HepG2 (cell line): ENCODE results near the gene ACER3. TPM values are rescaled to one million over a fixed set of nuclear protein-coding genes. Genes with fewer than 3 reads are reported as not detected.

Experiments
- ATAC-seq: fragments of 200-7000 bp; cut with Tn5 transposase; 3 replicates; pipeline ENCODE4 v1.9.1; 2020; ENCODE audit warnings: mild to moderate bottlenecking, moderate library complexity
- BruUV-seq: library from RNA; stranded (reverse); fragments of 400-500 nt; replicated peaks from 2 replicates; lab custom pipeline; 2021; lab: Mats Ljungman, UMichigan
- CTCF ChIA-PET: fragments of 300-600 bp; formaldehyde crosslinking; extraction: SDS; loops from one replicate; lab custom pipeline; 2021; ENCODE audit warnings: low total read pairs, inconsistent platforms, low intra/inter-chr PET ratio; lab: Yijun Ruan, JAX
- POLR2A ChIA-PET: fragments of 350-600 bp; sonication (Branson Sonifier 250); formaldehyde crosslinking; loops from one replicate; lab custom pipeline; 2020; ENCODE audit warnings: antibody characterized with exemption, inconsistent platforms; lab: Yijun Ruan, JAX
- DNase-seq: peaks from one replicate; pipeline ENCODE4 v3.0.0-alpha.2; 2015; ENCODE audit warnings: low spot score
- FAIRE-seq: peaks from 3 replicates; lab custom pipeline; 2011; peaks lifted over from hg19 to GRCh38; lab: Jason Lieb, UNC
- H2AFZ ChIP-seq: one replicate; pipeline ENCODE4 v1.6.1; 2011; ENCODE audit warnings: low read length, inconsistent platforms
- H3K27ac ChIP-seq: fragments of 300-600 bp; 3 replicates; pipeline ENCODE4 v1.8.0; 2011; ENCODE audit warnings: mixed run types, mild to moderate bottlenecking, mixed read lengths, low read length, inconsistent platforms; ENCODE audit not compliant: insufficient read depth; ENCODE audit errors: extremely low read length
- H3K27me3 ChIP-seq, 2 experiments: fragments of 200-600 bp in 1 of 2; 2 replicates in 1 of 2; 3 replicates in 1 of 2; pipeline versions ENCODE4 v1.6.0 to v1.8.0; 2011; ENCODE audit warnings: low read length in 2 of 2, mild to moderate bottlenecking in 2 of 2, moderate library complexity in 2 of 2, inconsistent platforms in 1 of 2; ENCODE audit not compliant: insufficient read depth in 2 of 2, control insufficient read depth in 1 of 2
- H3K36me3 ChIP-seq, 2 experiments: fragments of 200-600 bp in 1 of 2; replicated peaks in 1 of 2; 2 replicates in 1 of 2; 3 replicates in 1 of 2; pipeline versions ENCODE4 v1.5.1 to v1.8.0; 2011; ENCODE audit warnings: low read length in 2 of 2, inconsistent platforms in 1 of 2; ENCODE audit not compliant: insufficient read depth in 2 of 2, control insufficient read depth in 1 of 2
- H3K4me1 ChIP-seq: 2 replicates; pipeline ENCODE4 v1.5.1; 2012; ENCODE audit warnings: low read length, inconsistent platforms; ENCODE audit not compliant: insufficient read depth
- H3K4me2 ChIP-seq: 2 replicates; pipeline ENCODE4 v1.6.0; 2011; ENCODE audit warnings: low read depth, low read length, inconsistent platforms
- H3K4me3 ChIP-seq, 3 experiments: fragments of 200-600 bp in 1 of 3; sonication (generic), shearing (Covaris generic) in 1 of 3; replicated peaks in 1 of 3; 2 replicates each; pipeline ENCODE4 v1.5.1; 2011 to 2016; ENCODE audit warnings: low read length in 3 of 3, inconsistent platforms in 2 of 3, low read depth in 2 of 3, mild to moderate bottlenecking in 2 of 3, control low read depth in 1 of 3, mixed read lengths in 1 of 3; ENCODE audit not compliant: insufficient read depth in 1 of 3
- H3K79me2 ChIP-seq: one replicate; pipeline ENCODE4 v1.6.1; 2011; ENCODE audit warnings: low read length, inconsistent platforms; ENCODE audit not compliant: insufficient read depth
- H3K9ac ChIP-seq: 2 replicates; pipeline ENCODE4 v1.6.0; 2011; ENCODE audit warnings: mild to moderate bottlenecking, low read depth, low read length, inconsistent platforms; ENCODE audit not compliant: insufficient read depth
- H3K9me3 ChIP-seq: 2 replicates; pipeline ENCODE4 v1.5.1; 2012; ENCODE audit warnings: mild to moderate bottlenecking, low read length
- H4K20me1 ChIP-seq: 2 replicates; pipeline ENCODE4 v1.6.0; 2011; ENCODE audit warnings: inconsistent platforms, mild to moderate bottlenecking, low read length, moderate library complexity; ENCODE audit not compliant: insufficient read depth
- CBX2 ChIP-seq, 2 experiments: fragments of 200-600 bp in 1 of 2; sonication (generic); formaldehyde crosslinking in 1 of 2; IDR thresholded peaks; 2 replicates each; pipeline versions ENCODE4 v1.7.0 to v1.8.1; 2018 to 2022; ENCODE audit warnings: low read depth in 2 of 2, low read length in 1 of 2, mild to moderate bottlenecking in 1 of 2, missing genetic modification reagents in 1 of 2
- DNMT3B ChIP-seq: conservative IDR thresholded peaks from 2 replicates; pipeline ENCODE4 v1.6.1; 2016; ENCODE audit warnings: missing biosample characterization, control low read depth
- HDAC2 ChIP-seq: sonication (generic); formaldehyde crosslinking; IDR thresholded peaks from 2 replicates; pipeline ENCODE4 v1.4.0; 2020; ENCODE audit warnings: missing genetic modification reagents
- MAF1 ChIP-seq: sonication (generic); formaldehyde crosslinking; IDR thresholded peaks from 2 replicates; pipeline ENCODE4 v1.5.0; 2020; ENCODE audit warnings: missing genetic modification reagents, borderline replicate concordance
- SMARCE1 ChIP-seq: fragments of 450-650 bp; IDR thresholded peaks from 2 replicates; pipeline ENCODE4 v1.6.1; 2017; ENCODE audit warnings: borderline replicate concordance
- SP4 ChIP-seq: sonication (generic); formaldehyde crosslinking; IDR thresholded peaks from 2 replicates; pipeline ENCODE4 v1.8.1; 2023; ENCODE audit warnings: mild to moderate bottlenecking, missing genetic modification reagents
- TMF1 ChIP-seq: sonication (generic); formaldehyde crosslinking; IDR thresholded peaks from 2 replicates; pipeline ENCODE4 v1.8.1; 2022; ENCODE audit warnings: low read depth, missing genetic modification reagents
- ZBTB7A ChIP-seq: sonication (generic); formaldehyde crosslinking; IDR thresholded peaks from 2 replicates; pipeline ENCODE4 v1.8.0; 2022; ENCODE audit warnings: mild to moderate bottlenecking, missing genetic modification reagents
- ZFP36L1 ChIP-seq: sonication (generic); formaldehyde crosslinking; IDR thresholded peaks from 2 replicates; pipeline ENCODE4 v1.8.0; 2022; ENCODE audit warnings: mild to moderate bottlenecking, missing genetic modification reagents, moderate library complexity
- ZMYM2 ChIP-seq: sonication (generic); formaldehyde crosslinking; IDR thresholded peaks from 2 replicates; pipeline ENCODE4 v1.8.0; 2022; ENCODE audit warnings: mild to moderate bottlenecking, missing genetic modification reagents
- ZNF232 ChIP-seq: sonication (generic); formaldehyde crosslinking; IDR thresholded peaks from 2 replicates; pipeline ENCODE4 v1.4.0; 2020; ENCODE audit warnings: missing genetic modification reagents, borderline replicate concordance
- ZNF280B ChIP-seq: sonication (generic); formaldehyde crosslinking; IDR thresholded peaks from 2 replicates; pipeline ENCODE4 v1.5.0; 2020; ENCODE audit warnings: missing genetic modification reagents, mild to moderate bottlenecking, borderline replicate concordance
- ZNF367 ChIP-seq: sonication (generic); formaldehyde crosslinking; IDR thresholded peaks from 2 replicates; pipeline ENCODE4 v1.4.0; 2020; ENCODE audit warnings: missing genetic modification reagents, borderline replicate concordance
- WGBS: methylation state at CpG from one replicate; pipeline ENCODE4 v1.1.6; 2017; ENCODE audit warnings: low lambda C conversion rate; 5-methylcytosine and 5-hydroxymethylcytosine counted together
- in situ Hi-C: cut with HindIII; loops from 2 replicates; pipeline ENCODE4 v1.10.0; 2017; ENCODE audit warnings: low pct_unique_long_range_greater_than_20kb; ENCODE audit not compliant: extremely low pct_ligation_motif_present
- intact Hi-C: fragments of 100-400 bp; cut with micrococcal nuclease; formaldehyde crosslinking; loops from one replicate; pipeline ENCODE4 v1.10.0; 2022; ENCODE audit not compliant: unreplicated experiment
- polyA plus RNA-seq, 8 experiments: library from polyadenylated mRNA; depleted of rRNA in 3 of 8; stranded (reverse) in 7 of 8; unstranded in 1 of 8; fragments of >200 nt; fragmentation: Illumina TruSeq in 4 of 8; extraction: Trizol in 4 of 8; gene quantifications; 2 replicates each; pipeline versions ENCODE4 v1.2.1 to v1.2.3, GENCODE V29; 2011 to 2016; ENCODE audit warnings: low read depth in 4 of 8, missing spikeins in 1 of 8, mixed read lengths in 1 of 8; ENCODE audit not compliant: insufficient read depth in 1 of 8
- total RNA-seq, 5 experiments: library from RNA; depleted of rRNA; stranded (reverse); fragments of >200 nt; fragmentation: Illumina TruSeq; extraction: Trizol; gene quantifications; 2 replicates each; pipeline ENCODE4 v1.2.3, GENCODE V29; 2016; ENCODE audit warnings: low read depth in 1 of 5
- TF ChIP-seq, protein P1 (sequence below): fragments of 450-650 bp; IDR thresholded peaks from 2 replicates; pipeline ENCODE4 v1.6.1; 2017; ENCODE audit warnings: mild to moderate bottlenecking

ACER3 gene
- total and polyA plus RNA-seq, 2 of the 13 experiments (the other 11 are each of a cell fraction or from before 2014, with no cell fraction given): 6.0 to 9.8 TPM

DNA sequence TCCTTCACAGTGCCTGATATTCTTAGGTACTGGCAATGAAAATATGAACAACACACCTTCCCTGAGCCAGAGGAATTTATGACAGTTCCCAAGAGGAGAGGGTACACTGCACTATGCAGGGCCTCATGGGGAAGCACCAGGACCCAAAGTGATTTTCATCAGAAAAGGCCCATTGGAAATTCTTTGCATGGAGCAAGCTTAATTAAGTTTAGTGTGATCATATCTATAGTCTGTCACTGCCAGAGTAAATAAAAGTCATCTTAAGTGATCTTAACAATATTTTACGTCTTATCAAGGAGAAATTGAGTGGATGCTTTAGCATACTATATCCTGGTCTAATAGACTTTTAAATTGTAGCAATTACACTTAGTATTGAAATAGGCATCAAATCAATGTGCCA lies 86.5 kb downstream of the ACER3 start:
- no TSS peak for BruUV-seq
- ATAC-seq (no peak), FAIRE-seq (no peak), DNase-seq (no peak)
- H3K4me2 ChIP-seq: no peak overlapping the region
- POLR2A ChIA-PET: no interaction called here
- H3K27ac ChIP-seq: no peak overlapping the region
- no peaks in the 10 kb centered on the region for H3K79me2 ChIP-seq
- 94% methylated on average over 1 of the region's 1 CpG for WGBS
- in situ Hi-C loops (no loop called here), intact Hi-C loops (no loop called here)
- CTCF ChIA-PET: no interaction called here
- no peaks in the 10 kb centered on the region for H4K20me1 ChIP-seq
- H2AFZ ChIP-seq: no peak overlapping the region
- no peak overlapping the region for H3K9ac ChIP-seq
- no peak for TF ChIP-seq ZBTB7A
- TF ChIP-seq DNMT3B (CRISPR knock-in tag): no peak
- no peak for TF ChIP-seq ZNF280B (CRISPR knock-in tag)
- no peak for TF ChIP-seq TMF1 (CRISPR knock-in tag)
- no peak for TF ChIP-seq ZFP36L1
- TF ChIP-seq ZMYM2 (CRISPR knock-in tag): no peak
- TF ChIP-seq SMARCE1: no peak
- TF ChIP-seq SP4 (CRISPR knock-in tag): no peak
- H3K9me3 ChIP-seq: peaks cover 9% of the 10 kb centered on the region; the same call in 1 of the 2 replicates
- no peaks in the 10 kb centered on the region for H3K27me3 ChIP-seq
- no peaks in the 10 kb centered on the region for H3K36me3 ChIP-seq
- H3K4me3 ChIP-seq: no peak overlapping the region
- no peaks in the 10 kb centered on the region for H3K4me1 ChIP-seq

DNA sequence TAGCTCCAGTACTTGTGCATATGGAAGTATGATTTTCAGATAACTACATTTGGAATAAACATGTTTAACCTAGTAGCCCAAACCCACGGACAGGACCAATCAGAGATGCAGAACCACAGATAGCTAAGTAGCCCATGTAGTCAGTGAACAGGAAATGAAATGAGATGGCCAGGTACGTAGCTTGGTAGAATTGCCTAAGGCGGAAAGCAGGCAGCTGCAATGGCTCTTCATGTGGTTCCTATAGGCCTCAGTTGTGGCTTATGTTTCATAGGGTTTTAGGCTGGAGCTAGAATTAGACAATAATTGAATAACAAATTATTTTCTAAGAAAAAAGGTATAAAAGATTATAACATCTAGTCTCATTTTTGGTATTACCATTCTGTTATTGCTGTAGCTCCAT lies 87.1 kb downstream of the ACER3 start:
- Histone ChIP-seq H3K27ac (no peak overlapping the region), H3K27me3 (no peaks in the 10 kb centered on the region), H4K20me1 (no peaks in the 10 kb centered on the region), H3K9ac (no peak overlapping the region), H3K4me2 (no peak overlapping the region), H3K9me3 (peaks cover 9% of the 10 kb centered on the region; the same call in 1 of the 2 replicates), H3K79me2 (no peaks in the 10 kb centered on the region), H3K4me3 (no peak overlapping the region), H3K36me3 (no peaks in the 10 kb centered on the region), H2AFZ (no peak overlapping the region), H3K4me1 (no peaks in the 10 kb centered on the region)
- intact Hi-C loops: no loop called here
- POLR2A ChIA-PET: no interaction called here
- FAIRE-seq (no peak), DNase-seq (no peak), ATAC-seq (no peak)
- BruUV-seq: no TSS peak
- in situ Hi-C loops: no loop called here
- WGBS: 95% methylated on average over 3 of the region's 3 CpGs
- no peak for TF ChIP-seq CBX2 (IDR thresholded peaks at IDR 0.05; ENCODE audit: low read depth, low read length)
- TF ChIP-seq CBX2 (CRISPR knock-in tag; IDR thresholded peaks at IDR 0.05; ENCODE audit: low read depth): no peak
- no peak for TF ChIP-seq MAF1
- TF ChIP-seq, protein P1, sequence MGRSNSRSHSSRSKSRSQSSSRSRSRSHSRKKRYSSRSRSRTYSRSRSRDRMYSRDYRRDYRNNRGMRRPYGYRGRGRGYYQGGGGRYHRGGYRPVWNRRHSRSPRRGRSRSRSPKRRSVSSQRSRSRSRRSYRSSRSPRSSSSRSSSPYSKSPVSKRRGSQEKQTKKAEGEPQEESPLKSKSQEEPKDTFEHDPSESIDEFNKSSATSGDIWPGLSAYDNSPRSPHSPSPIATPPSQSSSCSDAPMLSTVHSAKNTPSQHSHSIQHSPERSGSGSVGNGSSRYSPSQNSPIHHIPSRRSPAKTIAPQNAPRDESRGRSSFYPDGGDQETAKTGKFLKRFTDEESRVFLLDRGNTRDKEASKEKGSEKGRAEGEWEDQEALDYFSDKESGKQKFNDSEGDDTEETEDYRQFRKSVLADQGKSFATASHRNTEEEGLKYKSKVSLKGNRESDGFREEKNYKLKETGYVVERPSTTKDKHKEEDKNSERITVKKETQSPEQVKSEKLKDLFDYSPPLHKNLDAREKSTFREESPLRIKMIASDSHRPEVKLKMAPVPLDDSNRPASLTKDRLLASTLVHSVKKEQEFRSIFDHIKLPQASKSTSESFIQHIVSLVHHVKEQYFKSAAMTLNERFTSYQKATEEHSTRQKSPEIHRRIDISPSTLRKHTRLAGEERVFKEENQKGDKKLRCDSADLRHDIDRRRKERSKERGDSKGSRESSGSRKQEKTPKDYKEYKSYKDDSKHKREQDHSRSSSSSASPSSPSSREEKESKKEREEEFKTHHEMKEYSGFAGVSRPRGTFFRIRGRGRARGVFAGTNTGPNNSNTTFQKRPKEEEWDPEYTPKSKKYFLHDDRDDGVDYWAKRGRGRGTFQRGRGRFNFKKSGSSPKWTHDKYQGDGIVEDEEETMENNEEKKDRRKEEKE: no peak
- TF ChIP-seq ZNF367 (CRISPR knock-in tag): no peak
- no peak for TF ChIP-seq ZNF232 (CRISPR knock-in tag)
- TF ChIP-seq HDAC2 (CRISPR knock-in tag): no peak
- CTCF ChIA-PET: no interaction called here
